Uterus (tissue), 4 donors: ENCODE measurements around the gene TMEM47. TPM values are rescaled to one million over a fixed set of nuclear protein-coding genes. Genes with fewer than 3 reads are reported as not detected.
A peak's percentile ranks its signal among the peaks of the same experiment; 100 is the strongest.

Experiments used
- DNase-seq, 2 donors: peaks; one replicate each; pipeline ENCODE4 v3.0.0-alpha.2; 2019 to 2020
- H3K27ac ChIP-seq, 2 donors: fragments of 200-600 bp; sonication (generic); 1 replicate in 1 of 2; 2 replicates in 1 of 2; pipeline ENCODE4 v1.5.1; 2016 to 2018
- H3K27me3 ChIP-seq, 2 donors: fragments of 200-600 bp; sonication (generic); one replicate each; pipeline ENCODE4 v1.5.1; 2018 to 2019; ENCODE audit warnings: control low read depth in 1 of 2
- H3K36me3 ChIP-seq, 2 donors: fragments of 200-600 bp; sonication (generic); one replicate each; pipeline ENCODE4 v1.5.1; 2019; ENCODE audit warnings: control low read depth in 1 of 2
- H3K4me1 ChIP-seq, 2 donors: fragments of 200-600 bp; sonication (generic); one replicate each; pipeline ENCODE4 v1.5.1; 2018 to 2019; ENCODE audit warnings: control low read depth in 1 of 2
- H3K4me3 ChIP-seq, 2 donors: fragments of 200-600 bp; sonication (generic); 1 replicate in 1 of 2; 2 replicates in 1 of 2; pipeline ENCODE4 v1.5.1; 2018 to 2019; ENCODE audit warnings: mild to moderate bottlenecking in 1 of 2
- H3K9me3 ChIP-seq, 2 donors: fragments of 200-600 bp; sonication (generic); one replicate each; pipeline ENCODE4 v1.5.1; 2019; ENCODE audit warnings: control low read depth in 1 of 2
- POLR2A ChIP-seq, 2 donors: fragments of 450-650 bp; IDR thresholded peaks; one replicate each; pipeline ENCODE4 v1.6.1; 2016; ENCODE audit warnings: antibody characterized with exemption in 2 of 2, mild to moderate bottlenecking in 1 of 2, moderate library complexity in 1 of 2
- intact Hi-C: fragments of 100-400 bp; cut with DNase I; formaldehyde crosslinking; loops from one replicate; pipeline ENCODE4 v1.15.1; 2023; ENCODE audit warnings: low total_unique reads
- total RNA-seq, 4 donors: library from RNA; depleted of rRNA in 3 of 4; stranded (reverse); fragments of >200 nt in 3 of 4; gene quantifications; one replicate each; pipeline versions ENCODE4 v1.1.0 to v1.2.4, GENCODE V29; 2014 to 2023
- TF ChIP-seq, protein P1 (sequence below), 4 experiments: fragments of 200-600 bp in 2 of 4; fragments of 450-650 bp in 2 of 4; sonication (generic) in 2 of 4; IDR thresholded peaks; one replicate each; pipeline ENCODE4 v1.5.1; 2016 to 2019; ENCODE audit warnings: antibody characterized with exemption in 4 of 4, mild to moderate bottlenecking in 2 of 4, moderate library complexity in 1 of 4
- donor health status: DM: yes; HTN: yes; CAD: no.

The TMEM47 gene
- total RNA-seq, 4 donors from 2014 or later = 59.4 to 80.2 (median 74.5) TPM

DNA sequence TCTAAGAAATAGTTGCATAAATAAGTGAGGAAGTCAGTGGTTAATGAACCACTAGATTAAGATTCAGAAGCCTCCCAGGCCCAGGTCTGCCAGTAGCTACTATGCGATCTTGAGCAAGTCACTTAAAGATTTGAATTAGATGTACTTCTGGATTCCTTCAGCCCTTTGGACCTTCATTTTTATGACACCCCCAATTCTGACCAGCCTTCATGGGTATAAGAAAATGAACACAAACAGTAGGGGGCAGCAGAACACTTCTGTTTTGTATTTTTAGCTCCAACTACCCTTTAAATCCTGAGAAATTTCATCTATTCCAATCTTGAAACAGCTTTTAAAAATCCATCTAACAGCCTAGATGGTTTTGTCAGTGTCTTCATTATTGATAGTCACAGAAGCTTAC lies 19.0 kb downstream of the TMEM47 start:
- no peaks in the 10 kb centered on the region for H3K9me3 ChIP-seq
- H3K4me1 ChIP-seq = no peaks in the 10 kb centered on the region
- intact Hi-C loops = no loop called here
- H3K27ac ChIP-seq = no peak overlapping the region
- H3K27me3 ChIP-seq = no peaks in the 10 kb centered on the region
- TF ChIP-seq, protein P1, sequence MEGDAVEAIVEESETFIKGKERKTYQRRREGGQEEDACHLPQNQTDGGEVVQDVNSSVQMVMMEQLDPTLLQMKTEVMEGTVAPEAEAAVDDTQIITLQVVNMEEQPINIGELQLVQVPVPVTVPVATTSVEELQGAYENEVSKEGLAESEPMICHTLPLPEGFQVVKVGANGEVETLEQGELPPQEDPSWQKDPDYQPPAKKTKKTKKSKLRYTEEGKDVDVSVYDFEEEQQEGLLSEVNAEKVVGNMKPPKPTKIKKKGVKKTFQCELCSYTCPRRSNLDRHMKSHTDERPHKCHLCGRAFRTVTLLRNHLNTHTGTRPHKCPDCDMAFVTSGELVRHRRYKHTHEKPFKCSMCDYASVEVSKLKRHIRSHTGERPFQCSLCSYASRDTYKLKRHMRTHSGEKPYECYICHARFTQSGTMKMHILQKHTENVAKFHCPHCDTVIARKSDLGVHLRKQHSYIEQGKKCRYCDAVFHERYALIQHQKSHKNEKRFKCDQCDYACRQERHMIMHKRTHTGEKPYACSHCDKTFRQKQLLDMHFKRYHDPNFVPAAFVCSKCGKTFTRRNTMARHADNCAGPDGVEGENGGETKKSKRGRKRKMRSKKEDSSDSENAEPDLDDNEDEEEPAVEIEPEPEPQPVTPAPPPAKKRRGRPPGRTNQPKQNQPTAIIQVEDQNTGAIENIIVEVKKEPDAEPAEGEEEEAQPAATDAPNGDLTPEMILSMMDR (IDR thresholded peaks at IDR 0.05) = peak; percentile 27 to 45 (median 36)
- no peak for TF ChIP-seq POLR2A (IDR thresholded peaks at IDR 0.05)
- H3K36me3 ChIP-seq = no peaks in the 10 kb centered on the region
- DNase-seq = no peak
- H3K4me3 ChIP-seq = no peak overlapping the region

GRCh38 chrX:34634349-34634748 lies 22.7 kb downstream of the TMEM47 start:
- H3K9me3 ChIP-seq = no peaks in the 10 kb centered on the region
- no peaks in the 10 kb centered on the region for H3K27me3 ChIP-seq
- no peak for DNase-seq
- TF ChIP-seq, protein P1 (IDR thresholded peaks at IDR 0.05) = no peak
- TF ChIP-seq POLR2A (IDR thresholded peaks at IDR 0.05) = no peak
- H3K36me3 ChIP-seq = no peaks in the 10 kb centered on the region
- intact Hi-C loops = no loop called here
- H3K4me3 ChIP-seq = no peak overlapping the region
- H3K4me1 ChIP-seq = no peaks in the 10 kb centered on the region
- no peak overlapping the region for H3K27ac ChIP-seq

DNA sequence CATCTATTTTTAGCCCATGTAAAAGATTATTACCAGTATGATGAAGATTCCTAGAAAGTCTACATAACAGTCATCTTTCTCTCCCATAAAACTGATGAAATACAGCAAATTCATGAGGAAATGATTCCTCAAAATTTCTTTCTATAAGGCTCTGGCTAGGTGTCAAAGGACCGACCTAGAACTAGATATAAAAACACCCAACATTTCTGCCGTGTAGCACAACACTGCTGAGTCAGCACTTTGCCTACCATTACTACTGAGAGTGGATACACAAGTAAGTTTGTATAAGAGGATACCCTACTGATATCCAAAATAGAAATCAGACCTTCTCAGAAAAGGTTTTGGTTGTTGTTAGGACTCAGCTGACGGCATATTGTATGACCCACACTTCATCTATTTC lies 24.7 kb downstream of the TMEM47 start:
- DNase-seq = no peak
- Histone ChIP-seq H3K27me3 (no peaks in the 10 kb centered on the region), H3K27ac (no peak overlapping the region), H3K4me1 (no peaks in the 10 kb centered on the region), H3K36me3 (no peaks in the 10 kb centered on the region), H3K4me3 (no peak overlapping the region), H3K9me3 (no peaks in the 10 kb centered on the region)
- intact Hi-C loops = no loop called here
- TF ChIP-seq, protein P1 (IDR thresholded peaks at IDR 0.05) = no peak
- TF ChIP-seq POLR2A (IDR thresholded peaks at IDR 0.05) = no peak

DNA sequence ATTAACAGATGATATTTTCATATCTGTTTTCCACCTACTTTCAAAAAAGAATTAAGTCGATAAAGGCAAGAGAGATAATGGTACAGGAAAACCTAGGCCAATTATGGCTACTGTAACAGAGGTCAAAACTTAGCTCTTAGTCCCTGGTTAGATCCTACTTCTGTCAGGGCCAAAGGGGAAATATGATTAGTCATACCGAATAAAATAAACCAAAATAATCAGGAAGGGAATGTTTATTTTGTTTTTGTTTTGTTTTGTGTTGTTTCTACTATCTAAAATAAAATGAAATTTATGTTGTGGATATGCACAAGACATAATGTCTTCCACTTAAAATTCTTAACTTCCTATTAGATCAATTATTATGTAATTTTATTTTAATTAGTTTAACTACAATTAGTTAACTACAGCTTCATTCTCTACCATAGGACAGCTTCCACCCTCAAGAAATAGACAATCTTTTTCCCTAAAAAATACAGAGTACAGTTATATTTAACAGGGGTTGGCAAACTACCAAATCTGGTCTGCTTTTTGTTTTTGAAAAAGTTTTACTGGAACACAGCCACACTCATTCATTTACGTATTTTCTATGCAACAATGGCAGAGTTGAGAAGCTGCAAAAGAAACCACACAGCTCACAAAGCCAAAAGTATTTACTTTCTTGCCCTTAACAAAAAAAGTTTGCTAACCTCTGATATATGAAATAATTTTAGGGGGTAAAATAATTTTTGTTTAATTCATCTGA lies 25.4 kb downstream of the TMEM47 start:
- H3K4me3 ChIP-seq = no peak overlapping the region
- no peaks in the 10 kb centered on the region for H3K36me3 ChIP-seq
- no peaks in the 10 kb centered on the region for H3K4me1 ChIP-seq
- H3K27ac ChIP-seq = no peak overlapping the region
- no peaks in the 10 kb centered on the region for H3K27me3 ChIP-seq
- no peaks in the 10 kb centered on the region for H3K9me3 ChIP-seq
- no peak for DNase-seq
- intact Hi-C loops = no loop called here
- no peak for TF ChIP-seq POLR2A (IDR thresholded peaks at IDR 0.05)
- TF ChIP-seq, protein P1 (IDR thresholded peaks at IDR 0.05) = no peak

DNA sequence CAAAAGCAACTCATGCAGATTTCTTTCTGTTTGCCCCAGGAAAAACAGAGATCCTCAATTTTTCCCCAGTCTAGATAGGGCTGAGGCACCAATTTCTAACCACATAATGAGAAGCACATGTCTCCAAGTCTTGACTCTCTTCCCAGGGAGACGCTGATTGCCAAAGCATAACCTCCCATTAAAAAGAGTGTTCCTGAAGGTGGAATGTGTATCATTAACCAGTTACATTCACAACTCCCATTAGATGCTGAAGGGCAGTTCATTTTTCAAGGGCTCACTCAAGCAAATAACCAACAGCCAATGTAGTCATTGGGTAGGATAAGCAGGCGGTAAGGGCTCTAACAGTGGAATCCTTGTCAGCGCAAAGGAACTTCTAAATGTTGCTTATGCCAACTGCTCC lies 27.5 kb downstream of the TMEM47 start:
- Histone ChIP-seq H3K4me3 (no peak overlapping the region), H3K27me3 (no peaks in the 10 kb centered on the region), H3K4me1 (no peaks in the 10 kb centered on the region), H3K36me3 (no peaks in the 10 kb centered on the region), H3K9me3 (no peaks in the 10 kb centered on the region), H3K27ac (no peak overlapping the region)
- intact Hi-C loops = no loop called here
- no peak for TF ChIP-seq POLR2A (IDR thresholded peaks at IDR 0.05)
- TF ChIP-seq, protein P1 (IDR thresholded peaks at IDR 0.05) = no peak
- no peak for DNase-seq
